Measurements from ENCODE around the gene TAF3. TPM values are rescaled to one million over a fixed set of nuclear protein-coding genes. Genes with fewer than 3 reads are reported as not detected.

Gene TAF3
- total RNA-seq, 1 donor from 2014 or later, result 2.5 TPM

DNA sequence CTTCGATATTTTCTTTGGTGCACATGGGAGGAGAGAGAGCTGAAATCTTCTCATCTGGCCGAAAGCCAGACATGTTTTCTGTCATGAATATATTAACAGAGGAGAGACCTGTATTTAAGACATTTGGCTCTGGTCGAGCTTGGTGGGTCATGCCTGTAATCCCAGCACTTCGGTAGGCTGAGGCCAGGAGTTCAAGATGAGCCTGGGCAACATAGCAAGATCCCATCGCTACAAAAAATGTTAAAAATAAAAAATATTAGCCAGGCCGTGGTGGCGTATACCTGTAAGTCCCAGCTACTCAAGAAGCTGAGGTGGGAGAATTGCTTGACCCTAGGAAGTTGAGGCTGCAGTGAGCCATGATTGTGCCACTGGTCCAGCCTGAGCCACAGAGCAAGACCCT lies 214.3 kb downstream of the TAF3 start:
- DNase-seq (ENCODE audit: low read depth), result no peak

DNA sequence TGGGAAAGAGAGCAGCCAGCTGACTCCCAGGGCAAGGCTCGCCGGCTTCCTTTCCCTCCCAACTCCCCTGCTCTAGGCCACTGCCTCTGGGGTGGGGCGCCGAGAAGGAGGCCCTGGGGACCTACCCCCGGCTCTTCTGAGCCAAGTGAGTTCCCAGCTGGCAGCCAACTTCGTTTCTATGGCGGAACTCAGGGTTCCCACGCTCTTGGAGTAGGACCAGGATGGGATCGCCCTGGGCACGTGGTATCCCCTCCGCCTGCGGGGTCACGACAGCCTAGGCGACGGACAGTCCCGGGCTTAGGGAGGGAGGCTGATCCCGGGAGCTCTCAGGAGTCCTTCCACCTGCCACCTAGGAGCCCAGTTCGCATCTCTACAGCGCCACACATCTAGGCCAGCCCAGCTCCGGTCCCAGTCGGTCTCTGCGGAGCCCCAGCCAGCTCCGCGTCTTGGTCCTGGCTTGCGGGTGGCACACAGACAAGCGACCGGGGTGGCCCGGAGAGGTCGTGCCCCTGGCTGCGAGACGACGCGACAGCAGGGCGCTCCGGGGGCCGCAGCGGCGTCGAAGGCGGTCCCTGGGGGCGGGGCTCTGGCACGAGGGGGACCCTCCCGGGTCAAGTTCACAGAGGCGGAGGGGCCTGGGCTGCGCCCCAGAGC lies 215.6 kb downstream of the TAF3 start:
- no peak for DNase-seq (ENCODE audit: low read depth)

DNA sequence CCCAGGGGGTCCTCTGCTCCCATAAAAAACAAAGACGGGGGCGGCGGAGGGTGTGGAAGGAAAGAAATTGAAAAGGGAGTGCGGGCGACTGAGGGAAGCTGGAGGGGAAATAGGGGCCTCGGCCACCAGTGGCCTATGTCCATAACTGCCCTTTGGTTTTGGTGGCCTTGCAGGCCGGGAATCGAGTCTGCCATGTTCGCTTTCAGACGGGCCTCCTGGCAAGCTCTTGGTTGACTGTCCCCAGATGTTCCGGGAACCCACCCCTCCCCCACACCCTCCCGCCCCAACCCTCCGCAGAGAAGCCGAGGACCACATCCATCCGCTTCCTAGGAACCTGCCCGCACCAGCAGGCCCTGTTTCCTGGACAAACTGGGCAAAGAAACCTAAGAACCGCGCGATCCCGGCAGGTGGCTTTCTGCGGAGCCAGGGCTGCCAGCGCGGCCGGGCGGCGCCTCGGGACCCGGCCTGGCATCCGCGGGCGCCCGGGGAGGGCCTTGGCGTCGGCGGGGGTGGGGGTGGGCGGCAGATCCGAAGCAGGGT lies 216.2 kb downstream of the TAF3 start:
- no peak for DNase-seq (ENCODE audit: low read depth)

DNA sequence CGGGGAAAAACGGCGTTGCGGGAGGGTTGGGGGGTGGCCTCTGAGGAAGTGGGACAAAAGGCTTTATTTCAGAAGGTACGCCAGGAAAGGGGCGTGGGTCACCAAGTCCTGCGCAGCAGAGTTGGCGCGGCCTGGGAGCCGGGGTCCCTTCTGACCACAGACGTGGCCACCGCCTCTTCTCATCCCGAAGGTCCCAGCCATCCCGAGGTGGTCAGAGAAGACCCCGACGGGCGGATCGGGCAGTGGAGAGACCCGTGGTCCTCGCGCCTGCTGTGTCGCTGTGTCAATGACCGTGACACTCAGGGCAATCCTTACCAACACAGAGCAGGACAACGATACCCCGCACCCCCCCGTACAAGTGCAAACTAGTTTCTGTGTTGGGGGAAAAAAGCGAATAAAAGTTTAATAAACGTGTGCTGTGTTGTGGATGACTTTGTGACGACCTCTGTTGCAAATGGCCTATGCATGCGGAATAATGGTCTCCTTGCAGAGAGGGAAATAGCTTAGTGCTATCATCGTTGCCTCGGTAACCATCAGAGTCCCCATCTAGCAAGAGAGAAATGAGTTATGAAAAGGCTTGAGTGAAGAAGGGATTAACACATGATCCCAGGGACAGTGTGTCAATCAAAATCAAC lies 216.8 kb downstream of the TAF3 start:
- no peak for DNase-seq (ENCODE audit: low read depth)

DNA sequence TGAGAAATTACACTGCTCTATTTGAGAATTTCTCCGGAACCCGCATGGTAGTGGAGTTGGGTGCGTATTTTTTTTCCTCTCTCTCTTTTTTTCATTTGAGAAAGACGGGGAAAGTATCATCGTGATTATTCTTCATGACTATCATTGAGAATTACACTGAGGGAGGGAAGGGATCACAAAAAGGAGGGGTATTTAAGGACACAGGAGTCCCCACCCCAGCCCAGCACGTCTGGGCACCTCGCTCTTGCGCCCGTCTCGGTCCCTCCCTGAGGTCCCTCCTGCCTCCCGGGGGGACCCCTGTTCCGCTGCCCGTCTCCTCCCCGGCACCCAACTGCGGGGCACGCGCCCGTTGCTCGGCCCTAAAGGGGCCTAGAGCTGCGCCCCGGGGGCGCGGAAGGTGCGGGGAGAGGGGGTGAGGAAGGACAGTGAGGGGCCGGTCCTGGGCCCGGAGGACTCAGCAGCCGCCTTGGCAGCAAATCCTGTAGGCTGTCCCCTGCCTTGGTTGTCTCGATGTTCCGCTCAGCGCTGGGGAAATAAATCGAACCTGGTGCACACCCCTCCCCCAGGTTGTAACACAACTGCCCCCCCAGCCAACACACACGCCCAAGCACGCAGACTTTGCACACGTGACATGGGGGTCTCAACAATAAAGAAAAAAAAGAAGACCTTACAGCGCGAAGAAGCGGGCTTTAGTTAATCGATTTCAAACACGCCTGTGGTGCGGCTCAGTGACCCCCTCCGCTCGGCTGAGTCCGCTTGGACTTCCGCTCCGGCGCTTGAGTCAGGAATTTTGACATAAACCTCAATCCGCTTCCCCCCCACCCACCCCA lies 217.6 kb downstream of the TAF3 start:
- no peak for DNase-seq (ENCODE audit: low read depth)

DNA sequence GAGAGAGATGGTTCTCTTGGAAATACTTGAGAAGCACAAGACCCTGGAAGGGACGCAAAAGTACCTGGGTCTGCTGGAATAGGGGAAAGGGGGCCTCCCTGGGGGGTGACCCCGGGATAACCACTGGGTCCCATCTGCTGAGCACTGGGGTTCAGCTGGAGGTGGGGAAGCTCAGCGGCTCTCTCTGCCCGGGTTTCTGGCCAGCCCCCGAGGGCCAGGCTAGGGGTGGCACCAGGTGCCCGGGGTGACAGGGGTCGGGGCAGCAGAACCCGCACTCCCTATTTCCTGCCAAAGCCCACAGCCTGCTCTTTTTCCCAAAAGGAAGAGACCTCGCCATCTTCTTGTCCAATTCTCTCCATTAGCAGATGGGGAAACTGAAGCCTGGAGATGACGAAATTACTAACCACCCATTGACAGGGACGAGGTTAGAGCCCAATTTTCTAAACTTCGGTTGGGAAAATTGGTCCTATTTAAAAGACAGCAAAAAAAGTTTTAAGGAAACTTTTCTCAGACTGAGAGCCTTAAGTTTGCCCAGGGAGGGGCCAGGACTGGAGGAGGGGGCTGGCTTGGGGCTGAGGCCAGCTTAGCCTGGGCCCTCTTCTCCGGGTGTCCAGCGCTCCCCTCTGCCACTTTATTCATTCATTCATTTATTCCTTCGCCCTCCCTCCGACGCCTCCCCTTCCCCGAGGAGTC lies 218.3 kb downstream of the TAF3 start:
- DNase-seq (ENCODE audit: low read depth), result no peak

DNA sequence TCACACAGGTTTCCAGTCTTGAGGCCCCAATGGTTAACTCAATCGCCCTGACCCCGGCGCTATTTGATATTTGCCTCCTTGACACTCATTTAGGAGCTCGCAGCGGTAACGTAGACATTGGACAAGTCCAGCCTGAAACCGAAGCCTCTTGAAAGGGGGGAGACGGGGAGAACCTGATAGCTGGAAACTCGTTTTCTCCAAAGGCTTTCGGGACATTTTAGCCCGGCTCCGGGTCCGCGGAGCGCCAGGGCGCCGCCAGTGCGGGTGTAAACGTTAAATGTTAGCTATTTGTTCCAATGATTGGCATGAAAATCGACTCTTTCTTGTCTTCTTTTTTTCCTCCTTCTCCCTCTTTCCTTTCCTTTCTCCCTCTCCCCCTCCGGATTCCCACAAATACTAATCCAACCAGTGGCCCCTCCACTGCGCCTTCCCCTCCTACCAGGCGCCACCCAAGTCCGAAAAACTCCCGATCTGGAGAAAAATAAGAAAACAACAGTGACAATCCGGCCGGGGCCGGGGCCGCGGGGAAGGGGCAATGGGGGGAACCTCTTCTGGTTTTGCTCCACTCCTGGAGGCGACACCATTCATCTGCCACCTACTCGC lies 219.0 kb downstream of the TAF3 start:
- DNase-seq (ENCODE audit: low read depth), result no peak

DNA sequence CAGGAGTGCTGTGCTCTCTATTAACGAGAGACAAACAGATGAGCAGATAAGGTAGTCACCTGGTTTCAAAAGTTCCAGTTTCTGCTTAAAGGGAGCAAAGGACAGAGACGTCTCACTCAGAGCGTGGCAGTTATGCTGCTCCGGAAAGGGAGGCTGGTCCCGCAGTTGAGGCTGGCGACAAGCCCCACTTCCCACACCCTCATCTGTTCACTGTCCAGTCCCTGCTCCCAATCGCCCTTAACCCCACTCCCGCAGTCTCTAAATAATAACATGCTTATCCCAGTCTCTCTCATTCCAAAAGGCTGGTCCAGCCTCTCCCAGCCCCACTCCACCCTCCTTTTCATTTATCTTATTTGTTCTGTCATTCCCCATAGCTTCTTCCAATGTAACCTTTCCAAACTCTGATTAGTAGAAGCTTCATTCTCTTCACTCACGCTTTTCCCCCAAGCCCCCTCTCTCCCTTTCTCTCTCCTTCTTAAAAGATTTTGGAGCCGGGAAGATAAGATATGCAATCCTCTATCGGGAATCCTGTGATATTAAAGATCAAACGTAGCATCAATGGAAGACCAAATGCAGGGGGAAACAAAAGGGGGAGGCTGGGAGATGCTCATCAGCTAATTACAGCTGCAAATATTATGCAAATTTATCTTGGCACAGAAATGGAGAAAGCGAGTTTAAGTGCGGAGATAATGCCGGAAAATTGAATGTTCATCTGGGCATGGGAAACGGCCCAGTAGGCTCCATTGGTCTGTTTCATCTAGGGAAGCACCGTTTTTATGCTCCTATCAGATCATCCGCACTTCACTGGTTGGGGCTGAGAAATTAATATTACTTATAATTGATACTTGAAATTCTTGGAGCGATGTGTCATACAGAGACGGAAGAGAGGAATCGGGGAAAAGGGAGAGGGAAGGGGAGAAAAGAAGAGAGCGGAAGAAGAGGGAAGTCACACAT lies 219.9 kb downstream of the TAF3 start:
- DNase-seq (ENCODE audit: low read depth), result no peak

DNA sequence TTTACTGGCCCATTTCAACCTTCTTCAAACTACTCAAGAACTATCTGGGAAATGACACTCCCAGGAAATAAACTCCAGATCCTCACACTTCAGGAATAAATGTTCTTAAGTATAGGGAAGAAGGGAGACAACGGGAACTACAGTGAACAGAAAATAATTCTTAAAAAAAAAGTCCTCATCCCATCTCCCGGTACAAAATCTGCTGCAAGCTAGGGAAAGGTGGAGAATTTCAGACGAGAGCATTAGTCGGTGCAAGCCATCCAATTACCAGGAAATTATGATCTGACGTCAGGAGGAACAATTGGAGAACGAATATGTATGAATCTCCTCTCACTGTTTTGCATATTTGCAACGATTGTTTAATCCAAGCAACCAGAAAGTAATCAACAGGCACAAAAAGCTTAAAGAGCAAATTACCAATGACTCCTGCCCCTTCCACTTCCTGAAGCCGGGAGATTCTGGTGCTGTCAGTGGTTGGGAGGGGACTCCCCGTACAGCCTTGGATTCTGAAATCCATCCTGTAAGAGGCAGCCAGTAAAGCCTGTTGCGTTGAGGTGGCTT lies 221.1 kb downstream of the TAF3 start:
- DNase-seq (ENCODE audit: low read depth), result no peak

DNA sequence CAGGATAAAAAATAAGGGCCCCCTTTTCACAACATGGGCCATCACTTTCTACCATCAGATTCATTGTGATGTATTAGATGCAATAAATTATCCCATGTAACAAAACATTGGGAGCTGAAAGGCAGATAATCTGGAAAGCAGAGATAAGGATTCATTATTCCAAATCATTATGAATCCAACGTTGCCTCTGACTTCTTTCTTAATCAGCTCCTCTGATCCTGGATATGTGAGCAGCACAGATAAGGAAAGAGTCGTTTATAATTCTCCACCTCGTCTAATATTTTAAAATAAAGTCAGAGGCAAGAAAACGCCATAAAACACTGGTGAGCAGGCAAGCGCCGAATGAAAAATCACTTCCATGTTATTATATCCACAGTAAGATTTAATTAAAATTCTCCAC lies 222.3 kb downstream of the TAF3 start:
- no peak for DNase-seq (ENCODE audit: low read depth)

DNA sequence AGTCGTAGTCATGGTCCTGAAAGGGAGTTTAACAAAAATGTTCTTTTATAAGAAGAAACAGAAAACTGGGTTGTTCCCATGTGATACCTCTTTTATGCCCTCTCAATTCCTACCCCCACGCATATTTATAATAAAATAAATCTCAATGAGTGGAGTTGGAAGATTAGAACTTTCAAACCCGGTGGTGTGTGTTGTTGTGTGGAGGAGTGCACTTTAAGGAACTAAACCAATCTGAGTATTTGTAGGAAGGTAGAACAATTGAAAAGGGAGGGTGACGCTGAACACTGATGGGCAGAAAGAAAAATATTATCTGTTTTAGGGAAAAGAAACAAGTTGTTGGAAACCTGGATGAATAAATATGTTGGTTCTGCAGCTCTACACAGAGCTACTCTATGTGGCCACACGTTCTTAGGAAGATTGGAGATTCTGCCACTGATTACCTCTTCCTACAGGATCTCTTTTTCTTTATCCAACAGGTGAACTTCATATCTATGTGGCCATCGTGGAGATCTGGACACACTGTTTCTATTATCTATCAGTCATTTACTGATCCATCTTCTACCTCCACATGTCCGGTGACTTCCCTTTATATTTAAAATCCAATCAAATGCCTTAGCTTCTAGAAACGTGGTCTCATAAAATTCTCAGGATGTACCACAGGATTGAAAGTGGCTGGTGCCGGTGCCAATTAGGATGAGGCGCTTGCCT lies 223.1 kb downstream of the TAF3 start:
- no peak for DNase-seq (ENCODE audit: low read depth)

DNA sequence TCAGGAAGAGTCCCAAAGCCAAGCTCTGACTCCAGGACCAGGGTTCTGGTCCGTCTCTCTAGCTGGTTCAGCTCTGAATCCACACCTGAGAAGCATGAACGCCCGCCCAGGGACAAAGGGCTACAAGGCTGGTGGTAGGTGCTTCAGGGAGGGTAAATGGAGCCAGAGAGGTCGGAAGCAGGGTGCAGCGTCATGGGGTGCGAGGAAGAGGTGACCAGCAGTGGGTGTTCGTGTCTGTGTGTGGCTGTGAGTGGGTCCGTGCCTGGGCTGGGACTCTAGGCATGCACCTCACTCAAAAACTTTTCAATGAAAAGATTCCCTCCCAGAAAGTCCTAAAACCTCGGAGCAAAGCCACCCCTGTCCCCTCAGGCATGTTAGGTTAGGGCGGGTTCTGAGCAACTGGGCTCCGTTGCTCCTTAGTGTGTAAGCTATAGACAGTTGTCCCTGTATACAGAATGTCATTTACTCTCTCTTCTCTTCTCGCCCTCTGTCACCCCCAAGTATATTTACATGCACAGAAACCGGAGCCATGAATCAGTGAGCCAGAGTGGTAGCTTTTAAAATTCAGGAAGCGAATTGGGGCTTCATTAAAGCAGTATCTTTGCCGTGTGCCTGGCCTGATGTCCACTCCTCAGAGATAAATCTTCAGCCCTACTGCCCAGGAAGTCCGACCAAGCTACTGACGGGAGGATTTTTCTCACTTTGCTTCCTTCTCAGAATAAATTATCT lies 223.9 kb downstream of the TAF3 start:
- DNase-seq (ENCODE audit: low read depth), result no peak

DNA sequence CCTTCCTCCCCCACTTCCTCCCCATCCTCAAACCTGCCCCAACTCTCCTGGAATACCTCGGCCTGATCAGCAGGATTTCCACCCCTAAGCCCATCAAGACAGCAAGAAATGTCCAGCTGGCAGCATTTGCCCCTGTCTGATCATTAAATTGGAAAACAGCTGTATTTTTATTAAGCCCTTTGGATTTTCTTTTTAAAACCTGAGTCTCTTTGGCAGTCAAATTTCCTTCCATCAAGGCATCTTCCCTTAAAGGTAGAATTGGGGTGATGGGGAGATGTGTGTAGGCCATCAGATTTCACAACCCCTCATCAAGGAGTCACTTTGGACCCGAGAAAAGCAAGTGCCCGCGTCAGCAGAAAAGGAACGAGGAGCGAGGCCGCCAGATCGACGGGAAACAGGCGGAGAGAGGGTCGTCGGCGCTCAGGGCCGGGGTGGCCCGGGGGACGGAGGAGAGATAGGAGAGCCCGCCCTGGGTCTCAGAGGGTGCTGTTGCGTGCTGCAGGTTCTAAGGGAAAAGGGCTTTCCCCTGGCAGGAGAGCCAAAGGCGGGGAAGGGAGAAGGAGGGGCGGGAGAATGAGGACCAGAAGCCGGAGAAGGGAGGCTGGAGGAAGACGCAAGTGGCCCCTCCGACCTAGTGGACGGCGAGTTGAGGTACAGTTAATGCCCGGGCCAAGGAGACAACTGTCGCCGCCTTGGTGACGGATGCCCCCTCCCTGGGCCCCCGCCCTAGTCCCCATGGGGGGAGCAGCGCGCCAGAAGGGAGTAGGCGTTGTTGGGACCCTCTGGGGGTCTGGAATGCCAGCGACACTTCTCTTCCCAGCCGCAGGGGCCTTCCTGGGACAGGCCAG lies 224.6 kb downstream of the TAF3 start:
- no peak for DNase-seq (ENCODE audit: low read depth)

DNA sequence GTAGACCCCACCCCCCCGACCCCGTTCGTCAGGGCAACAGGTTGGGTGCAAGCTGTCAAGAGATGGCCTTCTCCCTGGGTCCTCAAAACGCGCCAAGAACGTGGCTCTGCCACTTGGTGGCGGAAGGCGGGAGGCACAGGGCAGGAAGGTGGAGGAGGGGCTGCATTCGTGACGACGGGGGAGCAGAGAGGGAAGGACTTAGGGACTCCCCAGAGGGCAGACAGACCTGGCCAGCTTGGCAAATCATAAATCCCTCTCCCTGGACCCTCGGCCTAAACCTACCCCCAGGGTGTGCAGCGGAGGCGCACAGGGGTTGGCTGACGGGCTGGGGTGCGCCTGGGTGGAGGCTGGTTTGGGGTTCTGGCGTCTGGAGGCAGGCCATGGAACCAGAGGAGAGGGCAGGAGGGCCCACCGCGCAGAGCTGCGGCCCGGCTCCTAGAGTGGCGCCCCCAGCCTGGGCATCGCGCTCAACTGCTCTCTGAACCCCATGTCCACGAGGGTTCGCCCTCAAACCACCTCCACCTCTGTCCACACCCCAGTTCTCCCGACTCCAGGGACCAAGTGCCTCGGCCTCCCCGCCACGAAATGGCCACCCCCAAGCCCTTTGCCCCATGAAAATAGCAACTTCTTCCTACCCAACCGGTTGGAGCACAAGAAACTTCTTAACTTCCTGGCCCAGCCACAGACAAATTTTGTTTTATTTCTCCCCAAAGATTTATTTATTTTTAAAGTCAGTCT lies 225.4 kb downstream of the TAF3 start:
- DNase-seq (ENCODE audit: low read depth), result no peak

DNA sequence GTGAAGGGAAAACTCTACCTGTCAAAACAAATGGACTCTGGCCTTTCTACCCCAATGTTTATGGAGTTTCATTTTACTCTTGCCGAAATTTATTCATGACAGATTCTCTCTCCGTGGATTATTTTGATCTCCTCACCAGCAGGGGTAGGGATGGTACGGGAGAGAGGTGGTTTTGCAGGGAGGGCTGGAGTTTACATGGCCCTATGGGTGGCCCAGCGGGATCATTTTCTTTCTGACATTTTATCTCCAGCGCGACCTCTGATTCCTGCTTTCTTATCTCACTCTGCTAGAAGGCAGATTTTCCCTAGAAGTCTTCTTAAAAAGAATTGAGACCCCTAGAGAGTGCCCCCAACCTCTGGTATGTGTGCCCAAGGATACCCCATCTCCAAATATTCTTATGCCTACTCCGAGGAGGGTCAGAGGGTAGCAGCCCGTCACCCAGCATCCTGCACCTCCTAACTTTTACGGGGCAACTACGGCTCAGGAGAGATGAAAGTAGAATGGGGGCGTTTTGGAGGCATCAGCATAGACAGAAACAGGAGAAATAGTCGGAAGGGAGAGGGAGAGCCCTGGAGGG lies 226.1 kb downstream of the TAF3 start:
- DNase-seq (ENCODE audit: low read depth), result no peak

DNA sequence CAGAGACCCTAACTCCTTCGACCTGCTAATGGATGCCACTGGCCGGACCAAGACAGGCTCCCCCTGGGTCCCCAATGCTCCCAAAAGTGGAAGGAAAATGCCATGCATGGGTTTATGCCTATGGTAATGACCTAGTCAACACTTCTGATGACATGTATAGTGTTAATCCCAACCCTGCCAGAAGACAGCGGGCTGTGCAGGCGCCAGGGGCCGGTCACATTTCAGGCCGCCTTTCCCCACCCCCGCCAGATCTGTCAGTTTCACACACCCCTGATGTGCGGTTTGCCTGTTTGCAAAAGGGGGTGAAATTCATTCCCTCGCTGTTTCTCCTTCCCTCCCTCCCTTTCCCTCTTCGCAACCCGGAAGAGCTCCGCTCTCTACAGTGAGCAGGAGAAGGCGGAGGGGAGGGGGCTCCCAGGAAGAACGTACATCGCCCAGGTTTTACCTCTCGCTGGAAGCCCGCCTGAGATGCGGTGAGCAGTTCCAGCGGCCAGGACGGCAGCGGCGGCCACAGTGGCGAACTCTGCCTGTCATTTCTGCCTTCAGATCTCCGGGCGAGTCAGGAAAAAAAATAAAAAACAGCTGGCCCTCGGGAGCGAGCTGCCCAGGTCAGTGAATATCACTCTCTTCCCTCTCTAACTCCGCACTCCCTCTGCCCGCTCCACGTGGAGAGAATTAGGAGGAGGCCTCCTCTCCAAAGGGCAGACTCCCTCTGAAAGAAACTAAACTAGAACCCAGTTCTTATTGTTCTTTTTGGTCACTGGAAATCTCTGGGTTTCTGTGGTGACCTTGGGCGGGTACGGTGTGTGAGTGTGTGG lies 226.8 kb downstream of the TAF3 start:
- no peak for DNase-seq (ENCODE audit: low read depth)

Data from renal cortical epithelial cell (primary cell).